SH-SY5Y (cell line): ENCODE data around the gene TCTA.

ENCODE experiments used
- GATA2 ChIP-seq: IDR thresholded peaks from 2 replicates; pipeline ENCODE4 v1.6.1; 2011; ENCODE audit warnings: mild to moderate bottlenecking, low read depth, low read length
- GATA3 ChIP-seq: IDR thresholded peaks from 2 replicates; pipeline ENCODE4 v1.6.1; 2011; ENCODE audit warnings: low read depth, mild to moderate bottlenecking, low read length, moderate library complexity

- no peak for TF ChIP-seq GATA2
- TF ChIP-seq GATA3, result no peak
These were observed 562 bp downstream of the TCTA start for GRCh38 chr3:49412632-49413337.
